ENCODE results near the gene MRPL42.
"Not testable (repeated sequence)": the region's sequence is repeated elsewhere in the genome, so short reads cannot be mapped to it uniquely, and the experiment has no call there.

MRPL42 gene

DNA sequence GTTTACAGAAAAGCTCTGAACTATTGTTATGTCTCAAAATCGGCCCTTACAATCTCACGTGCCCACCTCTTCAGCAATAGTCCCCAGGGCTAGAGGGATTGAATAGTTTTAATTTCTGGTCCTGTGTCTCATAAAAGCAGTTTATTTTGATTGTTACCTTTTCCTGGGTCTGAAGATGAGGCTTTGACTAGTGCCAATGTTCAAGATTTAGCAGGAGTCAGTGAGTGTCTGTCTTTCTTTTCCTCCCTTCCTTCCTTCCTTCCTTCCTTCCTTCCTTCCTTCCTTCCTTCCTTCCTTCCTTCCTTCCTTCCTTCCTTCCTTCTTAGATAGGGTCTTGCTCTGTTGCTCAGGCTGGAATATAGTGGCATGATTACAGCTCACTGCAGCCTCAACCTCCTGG, 80.5 kb downstream of the MRPL42 start:
- DNase-seq (ENCODE audit: low spot score), result no peak

DNA sequence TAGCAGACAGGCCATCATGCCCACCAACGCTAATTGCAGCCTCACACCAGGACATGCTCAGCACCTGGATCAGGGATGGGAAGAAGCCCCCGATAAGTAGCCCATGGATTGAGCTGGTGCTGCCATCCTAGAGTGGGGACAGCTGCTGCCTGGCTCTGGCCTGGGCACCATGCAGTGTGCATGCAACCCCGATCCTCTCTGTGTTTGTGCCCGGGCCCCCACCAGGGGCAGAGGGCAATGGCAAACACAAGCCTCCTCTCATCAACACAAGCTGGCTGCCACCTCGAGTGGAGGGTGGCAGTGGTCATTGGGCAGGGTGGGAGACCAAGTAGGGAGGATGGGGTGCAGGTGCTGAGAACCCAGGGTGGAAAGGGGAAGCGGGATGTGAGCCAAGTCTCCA, 81.9 kb downstream of the MRPL42 start:
- no peak for DNase-seq (ENCODE audit: low spot score)

DNA sequence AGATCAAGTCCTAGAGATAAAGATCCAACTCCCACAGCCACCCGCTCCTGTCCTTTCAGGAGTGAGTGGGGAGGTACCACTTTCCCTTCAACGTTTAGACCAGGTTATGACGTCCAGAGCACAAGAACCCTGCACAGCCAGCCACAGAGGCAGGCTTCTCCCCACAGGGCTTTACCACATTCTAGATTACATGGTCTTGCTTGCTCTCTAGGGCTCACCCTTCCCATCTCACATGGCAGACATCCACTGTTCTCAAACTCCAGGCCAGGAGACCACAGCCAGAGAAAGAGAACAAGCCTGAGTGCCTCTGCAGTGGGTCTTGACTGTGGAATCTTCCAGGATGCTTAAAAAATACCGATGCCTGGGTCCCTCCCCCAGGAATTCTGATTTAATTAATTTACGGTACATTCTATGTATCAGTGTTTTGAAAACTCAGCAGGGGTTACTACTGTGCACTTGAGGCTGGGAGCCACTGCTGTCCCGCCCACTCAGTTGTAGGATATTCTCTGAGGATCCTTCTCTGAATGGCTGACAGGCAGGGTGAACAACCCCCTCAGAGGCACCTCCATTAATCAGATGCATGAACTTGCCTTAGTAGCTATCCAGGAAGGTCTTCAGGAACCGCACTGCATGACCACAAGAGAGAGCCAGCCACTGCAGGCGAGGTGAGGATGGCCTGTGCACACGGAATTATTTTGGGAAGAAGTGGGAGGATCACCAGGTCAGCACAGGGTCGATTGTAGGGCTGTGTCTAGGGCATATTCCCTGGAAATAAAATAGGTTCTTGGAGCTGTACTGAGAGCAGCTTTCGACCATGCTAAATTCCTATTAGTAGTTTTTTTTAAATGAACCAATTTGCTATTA, 83.7 kb downstream of the MRPL42 start:
- DNase-seq (ENCODE audit: low spot score), result no peak

DNA sequence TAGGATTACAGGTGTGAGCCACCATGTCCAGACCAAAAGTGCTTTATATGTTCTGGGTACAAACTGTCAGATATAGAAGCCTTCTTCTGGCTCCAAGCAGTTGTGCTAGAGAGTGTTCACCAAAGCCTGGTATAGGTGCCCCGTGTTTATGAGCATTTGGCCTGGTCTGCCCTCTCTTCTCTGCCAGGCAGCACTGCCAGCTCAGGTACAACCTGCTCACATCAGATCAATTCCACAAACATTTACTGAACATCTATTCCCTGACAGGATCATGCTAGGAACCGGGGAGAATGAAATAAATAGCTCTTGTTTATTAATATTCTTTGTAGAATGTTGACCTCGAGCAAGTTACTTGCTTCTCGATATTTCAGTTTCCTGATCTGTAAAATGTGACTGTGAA, 85.1 kb downstream of the MRPL42 start:
- no peak for DNase-seq (ENCODE audit: low spot score)

DNA sequence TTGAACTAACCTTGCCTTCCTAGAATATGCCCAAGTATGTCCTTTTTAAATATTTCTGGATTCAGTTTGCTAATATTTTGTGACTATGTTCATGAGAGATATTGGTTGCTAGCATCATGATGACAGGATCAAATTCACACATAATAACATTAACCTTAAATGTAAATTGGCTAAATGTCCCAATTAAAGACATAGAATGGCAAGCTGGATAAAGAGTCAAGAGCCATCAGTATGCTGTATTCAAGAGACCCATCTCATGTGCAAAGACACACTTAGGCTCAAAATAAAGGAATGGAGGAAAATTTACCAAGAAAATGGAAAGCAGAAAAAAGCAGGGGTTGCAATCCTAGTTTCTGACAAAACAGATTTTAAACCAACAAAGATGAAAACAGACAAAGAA, 90.6 kb downstream of the MRPL42 start:
- DNase-seq (ENCODE audit: low spot score), result not testable (repeated sequence)

DNA sequence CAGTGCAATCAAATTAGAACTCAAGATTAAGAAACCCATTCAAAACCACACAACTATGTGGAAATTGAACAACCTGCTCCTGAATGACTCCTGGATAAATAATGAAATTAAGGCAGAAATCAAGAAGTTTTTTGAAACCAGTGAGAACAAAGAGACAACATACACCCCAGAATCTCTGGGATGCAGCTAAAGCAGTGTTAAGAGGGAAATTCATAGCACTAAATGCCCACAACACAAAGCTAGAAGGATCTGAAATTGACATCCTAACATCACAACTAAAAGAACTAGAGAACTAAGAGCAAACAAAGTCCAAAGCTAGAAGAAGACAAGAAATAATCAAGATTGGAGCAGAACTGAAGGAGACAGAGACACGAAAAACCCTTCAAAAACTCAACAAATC, 91.4 kb downstream of the MRPL42 start:
- DNase-seq (ENCODE audit: low spot score), result not testable (repeated sequence)

DNA sequence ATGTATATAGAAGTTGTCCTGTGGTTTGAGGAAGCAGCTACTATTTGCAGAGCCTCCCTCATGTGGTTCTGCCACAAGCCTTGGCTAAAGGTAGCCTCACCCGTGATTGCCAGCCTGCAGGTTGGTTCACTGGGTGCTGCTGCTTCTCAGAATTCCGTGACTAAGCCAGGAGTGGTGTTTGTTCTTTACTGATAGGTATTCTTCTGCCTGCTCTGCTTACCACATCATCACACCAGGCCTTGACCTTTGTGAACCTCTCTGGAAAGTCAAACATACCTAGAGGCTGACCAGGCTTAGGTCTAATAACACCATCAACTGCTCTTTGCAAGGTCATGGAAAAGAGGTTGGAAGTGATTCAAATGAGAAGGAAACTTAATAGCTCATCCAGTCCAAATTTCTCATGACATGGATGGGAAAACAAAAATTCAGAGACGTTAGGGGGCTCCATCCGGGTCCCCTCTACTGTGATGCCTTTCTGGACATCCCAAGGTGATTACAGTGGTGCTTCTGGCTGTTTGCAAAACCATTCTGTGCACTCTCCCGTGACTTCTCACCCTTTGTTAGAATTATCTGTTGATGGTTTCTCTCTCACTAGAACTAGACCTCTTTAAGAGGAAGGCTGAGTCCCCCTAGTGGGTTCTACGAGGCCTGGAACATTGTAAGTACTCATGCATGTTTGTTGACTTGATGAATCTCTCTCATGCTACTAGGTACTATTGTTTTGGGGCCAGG, 96.7 kb downstream of the MRPL42 start:
- DNase-seq (ENCODE audit: low spot score), result no peak

DNA sequence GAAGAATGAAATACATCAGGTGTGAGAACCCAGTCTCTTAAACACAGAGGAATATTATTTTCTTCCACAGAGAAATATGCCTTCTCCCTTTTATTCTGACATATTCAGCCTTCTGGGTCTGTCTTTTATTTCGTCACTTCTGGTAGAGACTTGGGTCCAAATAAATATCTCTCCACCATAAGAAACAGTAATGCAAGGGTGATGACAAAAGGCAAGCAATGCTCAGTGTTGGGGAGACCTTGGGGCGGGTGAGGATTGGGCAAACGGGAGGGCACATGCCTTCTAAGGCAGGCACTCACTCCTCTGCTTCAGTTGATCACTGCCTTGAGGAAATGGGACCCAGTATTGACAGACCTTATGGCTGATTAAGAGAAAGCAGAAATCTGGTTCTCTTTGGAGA, 98.4 kb downstream of the MRPL42 start:
- no peak for DNase-seq (ENCODE audit: low spot score)
